Erythroblast (primary cell): ENCODE measurements around the gene PRELP.

Source experiments
- DNase-seq, 2 experiments: peaks; one replicate each; lab custom pipeline; 2025; lab: John Stamatoyannopoulos, UW
- GATA1 ChIP-seq: IDR thresholded peaks from 2 replicates; pipeline ENCODE4 v1.6.1; 2011; ENCODE audit warnings: low read depth, mild to moderate bottlenecking, control low read depth, low read length, moderate library complexity
- POLR2A ChIP-seq: IDR thresholded peaks from 2 replicates; pipeline ENCODE4 v1.6.1; 2011; ENCODE audit warnings: mild to moderate bottlenecking, low read length

PRELP gene

DNA sequence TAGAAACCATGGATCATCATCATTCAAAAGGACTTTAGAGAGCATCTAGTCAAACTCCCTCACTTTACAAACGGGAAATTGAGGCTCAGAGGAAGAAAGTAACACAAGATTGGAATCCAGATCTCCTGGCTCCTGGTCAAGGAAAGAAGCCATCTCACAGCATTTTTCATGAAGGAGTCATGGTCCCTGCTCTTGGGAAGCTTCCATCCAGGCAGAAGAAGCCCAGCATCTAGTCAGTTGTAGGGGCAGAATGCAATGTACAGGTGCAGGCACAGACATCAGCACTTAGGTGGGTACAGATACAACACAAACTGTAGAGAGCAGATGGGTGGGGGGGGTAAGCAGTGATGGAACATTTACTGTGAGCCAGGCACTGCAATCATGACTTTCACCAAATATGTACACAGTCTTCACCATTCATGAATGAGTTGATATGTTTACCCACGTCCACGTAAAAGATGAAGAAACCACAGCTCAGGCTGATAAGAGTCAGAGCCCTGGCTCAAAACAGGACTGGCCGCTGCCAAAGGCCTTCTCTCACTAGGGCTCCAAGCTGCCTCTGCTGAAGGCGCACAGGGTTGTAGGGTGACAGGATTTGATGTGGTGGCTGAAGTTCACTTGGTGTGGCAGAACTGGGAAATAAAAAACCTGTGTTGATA, 62.3 kb downstream of the PRELP start:
- DNase-seq: no peak
- no peak for TF ChIP-seq POLR2A
- no peak for TF ChIP-seq GATA1

DNA sequence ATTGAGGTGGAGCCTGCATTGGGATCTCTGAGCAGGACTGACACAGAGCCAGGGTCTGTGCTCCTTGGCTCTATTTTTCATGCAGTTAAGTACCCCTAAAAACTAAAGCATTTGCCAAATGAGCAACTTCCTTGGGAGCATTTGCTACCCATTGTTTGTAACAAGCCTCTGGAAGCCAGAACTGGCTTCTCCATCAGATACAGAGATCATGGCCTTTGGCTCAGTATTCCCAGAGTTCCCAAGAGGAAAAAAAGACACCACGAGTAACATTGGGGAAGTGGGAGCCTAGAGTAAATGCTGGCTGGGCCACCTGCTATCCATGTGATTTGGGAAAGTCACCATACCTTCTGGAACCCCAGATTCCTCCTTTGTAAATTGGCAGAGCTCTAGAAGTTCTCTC, 63.1 kb downstream of the PRELP start:
- DNase-seq: no peak
- TF ChIP-seq GATA1: no peak
- no peak for TF ChIP-seq POLR2A

DNA sequence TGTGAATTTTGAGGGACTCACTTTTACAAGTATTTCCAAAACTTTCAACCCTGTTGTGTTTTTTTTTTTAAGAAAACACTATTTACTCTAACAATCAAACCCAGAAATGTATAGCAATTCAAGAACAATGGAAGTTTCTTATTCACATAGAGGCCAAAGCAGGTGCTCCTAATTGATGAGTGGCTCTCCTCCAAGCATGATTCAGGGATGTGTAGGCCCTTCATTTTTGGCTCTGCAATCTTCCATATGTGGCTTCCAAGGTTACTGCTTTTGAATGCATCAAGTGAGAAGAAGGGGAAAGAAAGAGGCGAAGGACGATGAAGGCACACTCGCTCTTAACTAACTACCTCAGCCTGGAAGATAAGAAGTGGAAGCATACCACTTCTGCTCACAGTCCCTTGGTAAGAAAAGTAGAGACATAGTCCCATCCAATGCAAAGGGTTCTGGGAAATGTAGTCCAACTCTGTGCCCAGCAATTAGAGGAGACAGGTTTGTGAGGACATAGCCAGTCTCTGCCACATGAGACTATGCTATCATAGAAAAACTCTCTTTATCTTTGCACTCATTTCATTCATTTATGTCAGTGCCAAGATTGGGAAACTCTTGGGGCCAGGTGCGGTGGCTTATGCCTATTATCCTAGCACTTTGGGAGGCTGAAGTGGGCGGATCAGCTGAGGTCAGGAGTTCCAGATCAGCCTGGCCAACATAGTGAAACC, 64.4 kb downstream of the PRELP start:
- no peak for DNase-seq

More for the DNA sequence above, 64.4 kb downstream of the PRELP start:
- TF ChIP-seq POLR2A (no peak), GATA1 (no peak)
